Lower lobe of right lung (tissue), 2 donors: ENCODE data around the gene YTHDF1. TPM values are rescaled to one million over a fixed set of nuclear protein-coding genes. Genes with fewer than 3 reads are reported as not detected.

Source experiments
- ATAC-seq, 2 donors: fragments of 200-7000 bp; cut with Tn5 transposase; one replicate each; pipeline ENCODE4 v1.9.1; 2020 to 2022; ENCODE audit warnings: mild to moderate bottlenecking in 2 of 2, moderate library complexity in 2 of 2
- DNase-seq: peaks from one replicate; pipeline ENCODE4 v3.0.0-alpha.2; 2020
- H3K27ac ChIP-seq: fragments of 200-600 bp; one replicate; pipeline ENCODE4 v1.8.0; 2022
- H3K27me3 ChIP-seq: fragments of 200-600 bp; one replicate; pipeline ENCODE4 v1.8.0; 2022; ENCODE audit warnings: low read depth
- H3K36me3 ChIP-seq: fragments of 200-600 bp; one replicate; pipeline ENCODE4 v1.8.0; 2022; ENCODE audit warnings: mild to moderate bottlenecking
- H3K4me1 ChIP-seq: fragments of 200-600 bp; one replicate; pipeline ENCODE4 v1.8.0; 2022
- H3K4me3 ChIP-seq: fragments of 200-600 bp; one replicate; pipeline ENCODE4 v1.8.0; 2022; ENCODE audit warnings: mild to moderate bottlenecking
- H3K9me3 ChIP-seq: fragments of 200-600 bp; one replicate; pipeline ENCODE4 v1.8.0; 2022
- intact Hi-C: fragments of 100-400 bp; cut with DNase I; formaldehyde crosslinking; loops from one replicate; pipeline ENCODE4 v1.11.0; 2022
- total RNA-seq: library from RNA; stranded (reverse); fragmentation: NEBNext Ultra II Directional; extraction: Animal tissue kit (Norgen Biotek cat#: 25700); gene quantifications from one replicate; pipeline ENCODE4 v1.2.1, GENCODE V29; 2021
- TF ChIP-seq, protein P1 (sequence below): fragments of 200-600 bp; IDR thresholded peaks from one replicate; pipeline ENCODE4 v1.8.0; 2022; ENCODE audit warnings: antibody characterized with exemption, mild to moderate bottlenecking
- donor health status: DM: no; HTN: yes; CAD: no; lungs with severe emphysema.

The YTHDF1 gene
- total RNA-seq, 1 donor from 2014 or later, result 33.4 TPM

DNA sequence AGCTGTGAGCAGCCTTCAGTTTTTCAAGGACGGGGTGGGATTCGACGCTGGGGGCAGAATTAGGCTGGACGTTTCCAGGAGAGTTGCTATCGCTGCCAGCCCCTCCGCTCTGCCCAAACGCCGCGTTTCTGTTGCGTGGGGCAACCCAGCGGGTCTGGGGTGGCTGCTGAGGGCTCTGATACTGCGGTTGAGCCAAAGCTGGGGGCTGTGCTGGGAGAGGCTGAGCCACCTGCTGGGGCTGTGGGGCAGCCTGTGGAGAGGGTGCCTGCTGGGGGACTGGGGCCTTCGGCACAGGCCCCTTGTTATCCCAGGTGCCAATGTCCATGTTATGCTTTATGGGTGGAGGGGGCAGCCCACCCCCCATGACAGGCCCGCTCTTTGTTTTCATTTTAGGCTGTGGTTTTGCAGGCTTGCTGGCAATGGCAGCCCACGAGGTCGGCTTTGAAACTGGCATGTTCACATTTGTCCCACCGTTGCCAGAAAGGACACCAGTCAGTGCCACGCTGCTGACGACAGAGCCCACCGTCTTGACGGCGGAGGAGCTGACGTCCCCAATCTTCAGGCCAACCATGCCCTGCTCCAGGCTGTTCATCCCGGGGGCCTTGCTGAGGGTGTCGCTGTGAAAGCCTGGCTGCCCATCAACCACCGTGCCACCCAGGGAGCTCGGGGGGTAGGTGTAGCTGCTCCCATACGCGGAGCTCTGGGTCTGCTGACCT, 13.0 kb downstream of the YTHDF1 start:
- Histone ChIP-seq H3K36me3 (peaks cover 78% of the 10 kb centered on the region), H3K27me3 (no peaks in the 10 kb centered on the region), H3K27ac (no peak overlapping the region), H3K4me1 (peaks cover 11% of the 10 kb centered on the region), H3K4me3 (no peak overlapping the region), H3K9me3 (no peaks in the 10 kb centered on the region)
- ATAC-seq (no peak), DNase-seq (no peak)
- TF ChIP-seq, protein P1, sequence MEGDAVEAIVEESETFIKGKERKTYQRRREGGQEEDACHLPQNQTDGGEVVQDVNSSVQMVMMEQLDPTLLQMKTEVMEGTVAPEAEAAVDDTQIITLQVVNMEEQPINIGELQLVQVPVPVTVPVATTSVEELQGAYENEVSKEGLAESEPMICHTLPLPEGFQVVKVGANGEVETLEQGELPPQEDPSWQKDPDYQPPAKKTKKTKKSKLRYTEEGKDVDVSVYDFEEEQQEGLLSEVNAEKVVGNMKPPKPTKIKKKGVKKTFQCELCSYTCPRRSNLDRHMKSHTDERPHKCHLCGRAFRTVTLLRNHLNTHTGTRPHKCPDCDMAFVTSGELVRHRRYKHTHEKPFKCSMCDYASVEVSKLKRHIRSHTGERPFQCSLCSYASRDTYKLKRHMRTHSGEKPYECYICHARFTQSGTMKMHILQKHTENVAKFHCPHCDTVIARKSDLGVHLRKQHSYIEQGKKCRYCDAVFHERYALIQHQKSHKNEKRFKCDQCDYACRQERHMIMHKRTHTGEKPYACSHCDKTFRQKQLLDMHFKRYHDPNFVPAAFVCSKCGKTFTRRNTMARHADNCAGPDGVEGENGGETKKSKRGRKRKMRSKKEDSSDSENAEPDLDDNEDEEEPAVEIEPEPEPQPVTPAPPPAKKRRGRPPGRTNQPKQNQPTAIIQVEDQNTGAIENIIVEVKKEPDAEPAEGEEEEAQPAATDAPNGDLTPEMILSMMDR, result no peak
- intact Hi-C loops, result no loop called here

DNA sequence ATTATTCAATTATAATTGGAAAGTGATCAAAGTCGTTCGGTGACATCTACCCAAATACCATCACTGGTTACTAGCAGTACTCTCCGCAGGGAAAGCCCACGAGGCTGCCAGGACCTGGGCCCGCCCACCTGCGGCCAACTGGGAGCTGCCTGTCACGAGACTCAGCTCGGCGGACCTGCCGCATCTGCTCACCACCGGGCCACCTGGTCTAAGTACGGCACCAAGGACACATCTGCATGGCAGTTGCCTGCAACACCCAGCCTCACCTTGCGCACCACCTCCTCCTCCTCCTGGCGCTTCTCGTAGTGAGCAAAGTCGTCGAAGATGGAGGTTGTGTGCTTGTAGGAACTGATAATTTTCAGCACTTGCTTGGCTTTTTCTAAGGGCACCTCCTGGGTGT, 13.9 kb downstream of the YTHDF1 start:
- H3K27me3 ChIP-seq, result no peaks in the 10 kb centered on the region
- H3K4me1 ChIP-seq, result peaks cover 13% of the 10 kb centered on the region
- H3K27ac ChIP-seq, result no peak overlapping the region
- ATAC-seq (no peak), DNase-seq (no peak)
- intact Hi-C loops, result no loop called here
- peaks cover 74% of the 10 kb centered on the region for H3K36me3 ChIP-seq
- TF ChIP-seq, protein P1, result no peak
- no peaks in the 10 kb centered on the region for H3K9me3 ChIP-seq
- H3K4me3 ChIP-seq, result no peak overlapping the region

DNA sequence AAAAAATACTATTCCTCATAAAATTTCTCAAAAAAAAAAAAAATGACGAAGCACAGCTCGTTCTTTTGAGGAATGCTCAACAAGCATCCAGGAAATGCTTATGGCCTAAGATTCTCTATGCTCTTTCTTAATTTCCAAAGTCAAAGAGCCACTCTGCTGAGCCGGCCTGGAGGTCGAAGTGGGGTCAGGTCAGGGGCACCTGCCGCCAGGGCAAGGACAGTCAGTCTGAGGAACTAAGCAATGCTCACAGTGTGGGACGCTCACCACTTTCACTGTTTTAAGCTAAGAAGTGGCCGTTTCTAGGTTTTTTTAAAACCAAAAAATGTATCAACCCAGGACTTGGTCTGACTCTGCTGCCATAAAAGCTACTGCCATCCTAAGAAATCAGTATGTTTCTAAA, 17.3 kb downstream of the YTHDF1 start:
- H3K27ac ChIP-seq, result no peak overlapping the region
- no peaks in the 10 kb centered on the region for H3K9me3 ChIP-seq
- DNase-seq (no peak), ATAC-seq (no peak)
- H3K27me3 ChIP-seq, result no peaks in the 10 kb centered on the region
- H3K36me3 ChIP-seq, result peaks cover 73% of the 10 kb centered on the region
- intact Hi-C loops, result no loop called here
- H3K4me3 ChIP-seq, result no peak overlapping the region
- H3K4me1 ChIP-seq, result peaks cover 13% of the 10 kb centered on the region
- TF ChIP-seq, protein P1, result no peak

DNA sequence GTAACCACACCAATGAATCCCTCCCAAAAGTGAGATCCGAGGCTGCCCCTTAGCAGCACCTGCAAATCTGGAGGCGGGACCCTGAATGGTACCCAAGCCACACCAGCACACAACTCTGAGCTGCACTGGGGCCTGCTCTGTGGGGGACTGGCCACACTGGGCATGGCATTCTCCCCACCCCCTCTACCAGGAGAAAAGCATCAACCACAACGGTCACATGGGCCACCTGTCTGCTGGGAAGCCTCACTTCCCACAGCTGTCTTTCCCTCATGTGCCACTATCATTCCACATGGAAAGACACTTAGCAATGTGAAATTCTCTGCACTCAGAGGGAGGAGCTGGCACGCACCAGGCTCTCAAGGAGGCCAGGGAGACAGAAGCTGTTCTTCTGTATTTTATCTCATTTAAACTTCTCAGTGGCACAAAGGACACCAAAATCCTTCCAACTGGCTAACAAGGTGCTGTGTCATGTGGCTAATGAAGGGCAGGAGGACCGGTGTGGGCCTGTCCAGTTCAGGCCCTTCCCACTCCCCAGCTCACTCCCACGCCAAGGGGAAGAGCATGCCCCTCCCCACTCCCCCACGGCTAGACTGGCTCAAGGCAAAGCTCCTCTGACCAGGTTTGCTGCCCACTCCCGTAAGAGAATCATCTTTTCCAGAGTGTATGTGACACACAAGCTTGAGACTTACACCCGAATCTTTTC, 19.0 kb downstream of the YTHDF1 start:
- H3K27ac ChIP-seq, result no peak overlapping the region
- no peak overlapping the region for H3K4me3 ChIP-seq
- no peak for DNase-seq
- peaks cover 13% of the 10 kb centered on the region for H3K4me1 ChIP-seq
- ATAC-seq, result peak in 1 of 2 donors; percentile 27
- no peaks in the 10 kb centered on the region for H3K27me3 ChIP-seq
- no peaks in the 10 kb centered on the region for H3K9me3 ChIP-seq
- TF ChIP-seq, protein P1, result no peak
- H3K36me3 ChIP-seq, result peaks cover 56% of the 10 kb centered on the region
- intact Hi-C loops, result no loop called here

DNA sequence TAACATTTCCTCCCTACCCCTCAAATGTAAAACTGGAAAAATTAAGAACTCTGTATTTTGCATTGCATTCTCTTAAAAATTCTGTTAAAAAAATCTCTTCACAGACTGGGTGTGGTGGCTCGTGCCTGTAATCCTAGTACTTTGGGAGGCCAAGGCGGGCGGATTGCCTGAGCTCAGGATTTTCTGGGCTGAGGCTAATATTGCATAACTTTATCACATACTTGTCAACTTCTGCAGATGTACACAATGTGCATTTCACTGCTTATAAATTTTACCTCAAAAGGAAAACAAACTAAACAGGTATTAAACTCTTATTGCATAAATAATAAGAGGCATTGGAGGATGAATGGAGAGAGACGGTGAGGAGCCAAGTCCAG, 21.1 kb downstream of the YTHDF1 start:
- DNase-seq (no peak), ATAC-seq (no peak)
- H3K27me3 ChIP-seq, result no peaks in the 10 kb centered on the region
- intact Hi-C loops, result no loop called here
- peaks cover 13% of the 10 kb centered on the region for H3K4me1 ChIP-seq
- no peak overlapping the region for H3K4me3 ChIP-seq
- no peaks in the 10 kb centered on the region for H3K9me3 ChIP-seq
- H3K27ac ChIP-seq, result no peak overlapping the region
- H3K36me3 ChIP-seq, result peaks cover 40% of the 10 kb centered on the region
- TF ChIP-seq, protein P1, result no peak
